Vagina (tissue), 2 donors: ENCODE data around the gene EEF1AKMT3.

Experiments used
- CTCF ChIP-seq, 3 experiments: fragments of 450-650 bp in 2 of 3; fragments of 200-600 bp in 1 of 3; sonication (generic) in 1 of 3; IDR thresholded peaks; one replicate each; pipeline ENCODE4 v1.5.1; 2017 to 2019; ENCODE audit warnings: antibody characterized with exemption in 3 of 3, mild to moderate bottlenecking in 2 of 3, moderate library complexity in 2 of 3
- POLR2A ChIP-seq, 2 donors: fragments of 450-650 bp; IDR thresholded peaks; one replicate each; pipeline ENCODE4 v1.6.1; 2017; ENCODE audit warnings: antibody characterized with exemption in 2 of 2, mild to moderate bottlenecking in 2 of 2, moderate library complexity in 2 of 2

GRCh38 chr12:57783466-57783801 is 11.0 kb downstream of the EEF1AKMT3 start:
- no peak for TF ChIP-seq CTCF (IDR thresholded peaks at IDR 0.05)
- TF ChIP-seq POLR2A (IDR thresholded peaks at IDR 0.05), result no peak
